ENCODE data around the gene ZNF664.

ZNF664 gene

DNA sequence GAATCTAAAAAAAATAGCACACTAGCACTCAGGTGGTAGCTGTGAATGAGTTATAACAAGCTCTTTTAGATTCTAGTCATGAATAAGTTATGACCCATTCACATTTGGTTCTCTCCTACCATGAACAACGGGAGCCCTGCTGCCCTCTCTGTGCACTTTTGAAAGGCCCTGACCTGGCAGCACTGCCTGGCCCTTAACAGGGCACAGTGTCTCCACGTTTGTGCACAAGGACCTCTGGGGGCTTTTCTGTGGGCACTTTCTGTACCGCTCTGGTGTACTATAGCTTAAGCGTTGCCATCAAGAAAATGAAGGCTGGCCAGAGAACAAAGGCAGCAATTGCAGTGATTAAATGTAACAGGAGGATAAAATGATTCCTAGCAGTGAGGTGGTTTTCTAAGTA is 21.5 kb upstream of the ZNF664 start:
- TF ChIP-seq, protein P1, sequence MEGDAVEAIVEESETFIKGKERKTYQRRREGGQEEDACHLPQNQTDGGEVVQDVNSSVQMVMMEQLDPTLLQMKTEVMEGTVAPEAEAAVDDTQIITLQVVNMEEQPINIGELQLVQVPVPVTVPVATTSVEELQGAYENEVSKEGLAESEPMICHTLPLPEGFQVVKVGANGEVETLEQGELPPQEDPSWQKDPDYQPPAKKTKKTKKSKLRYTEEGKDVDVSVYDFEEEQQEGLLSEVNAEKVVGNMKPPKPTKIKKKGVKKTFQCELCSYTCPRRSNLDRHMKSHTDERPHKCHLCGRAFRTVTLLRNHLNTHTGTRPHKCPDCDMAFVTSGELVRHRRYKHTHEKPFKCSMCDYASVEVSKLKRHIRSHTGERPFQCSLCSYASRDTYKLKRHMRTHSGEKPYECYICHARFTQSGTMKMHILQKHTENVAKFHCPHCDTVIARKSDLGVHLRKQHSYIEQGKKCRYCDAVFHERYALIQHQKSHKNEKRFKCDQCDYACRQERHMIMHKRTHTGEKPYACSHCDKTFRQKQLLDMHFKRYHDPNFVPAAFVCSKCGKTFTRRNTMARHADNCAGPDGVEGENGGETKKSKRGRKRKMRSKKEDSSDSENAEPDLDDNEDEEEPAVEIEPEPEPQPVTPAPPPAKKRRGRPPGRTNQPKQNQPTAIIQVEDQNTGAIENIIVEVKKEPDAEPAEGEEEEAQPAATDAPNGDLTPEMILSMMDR (conservative IDR thresholded peaks at IDR 0.05; ENCODE audit: low read depth, low read length), result no peak

DNA sequence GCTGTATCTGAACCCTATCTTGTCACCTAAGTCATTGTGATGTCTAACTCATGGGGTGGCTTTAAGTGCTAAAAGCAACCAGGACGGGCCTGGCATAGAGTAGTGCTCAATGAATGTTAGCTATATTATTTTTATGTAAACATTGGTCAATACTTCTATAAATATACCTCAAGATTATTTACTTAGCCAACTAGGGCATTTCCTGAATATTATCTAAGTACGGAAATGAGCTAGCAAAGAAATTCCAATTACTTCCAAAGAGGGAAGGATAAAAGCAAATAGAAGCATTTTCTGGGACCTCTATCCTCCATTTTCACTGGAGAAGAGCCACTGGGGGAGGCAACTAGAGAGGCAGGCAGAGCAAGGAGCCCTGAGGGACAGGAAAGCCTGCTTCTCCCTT is 21.0 kb upstream of the ZNF664 start:
- no peak for DNase-seq (ENCODE audit: low read depth)
- TF ChIP-seq, protein P1 (conservative IDR thresholded peaks at IDR 0.05; ENCODE audit: low read depth, low read length), result no peak

More for the DNA sequence above, 21.5 kb upstream of the ZNF664 start:
- no peak overlapping the region for H3K4me3 ChIP-seq (ENCODE audit: low read depth, low read length)
- DNase-seq (ENCODE audit: low read depth), result no peak

DNA sequence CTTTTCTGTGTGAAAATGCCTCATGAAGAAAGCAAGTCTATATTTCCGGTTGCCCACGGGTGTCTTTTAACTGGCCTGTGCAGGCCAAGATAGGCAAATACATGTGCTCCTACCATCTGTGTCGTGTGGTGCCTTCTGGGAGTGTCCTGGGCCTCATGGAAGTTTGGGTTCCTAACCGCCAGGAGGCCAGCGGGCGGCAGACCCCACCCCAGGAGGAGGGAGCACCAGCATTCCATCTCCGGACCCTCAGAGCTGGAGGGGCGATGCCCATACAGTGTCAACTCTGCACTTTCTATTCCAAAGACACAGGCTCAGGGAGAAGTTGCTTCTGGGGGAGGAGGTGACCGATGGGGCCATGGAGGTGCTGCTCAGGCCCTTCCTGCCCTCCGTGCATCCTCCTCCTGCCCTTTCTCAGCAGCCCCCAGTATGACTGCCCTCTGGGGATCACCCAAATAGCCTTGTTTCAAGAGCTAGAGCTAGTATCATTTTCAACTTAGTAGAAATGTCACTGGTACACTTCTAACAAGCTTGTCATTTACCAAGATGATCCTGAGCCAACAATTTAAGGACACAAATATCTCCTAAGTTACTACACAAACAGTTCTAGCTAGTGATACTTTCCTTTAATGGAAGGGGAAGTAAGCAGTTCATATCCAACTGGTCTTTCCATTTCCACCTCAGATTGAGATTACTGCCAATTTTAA is 18.2 kb upstream of the ZNF664 start:
- H3K4me3 ChIP-seq (ENCODE audit: low read depth, low read length), result no peak overlapping the region
- DNase-seq (ENCODE audit: low read depth), result no peak
- TF ChIP-seq, protein P1 (conservative IDR thresholded peaks at IDR 0.05; ENCODE audit: low read depth, low read length), result no peak

More for the DNA sequence above, 21.0 kb upstream of the ZNF664 start:
- no peak overlapping the region for H3K4me3 ChIP-seq (ENCODE audit: low read depth, low read length)

DNA sequence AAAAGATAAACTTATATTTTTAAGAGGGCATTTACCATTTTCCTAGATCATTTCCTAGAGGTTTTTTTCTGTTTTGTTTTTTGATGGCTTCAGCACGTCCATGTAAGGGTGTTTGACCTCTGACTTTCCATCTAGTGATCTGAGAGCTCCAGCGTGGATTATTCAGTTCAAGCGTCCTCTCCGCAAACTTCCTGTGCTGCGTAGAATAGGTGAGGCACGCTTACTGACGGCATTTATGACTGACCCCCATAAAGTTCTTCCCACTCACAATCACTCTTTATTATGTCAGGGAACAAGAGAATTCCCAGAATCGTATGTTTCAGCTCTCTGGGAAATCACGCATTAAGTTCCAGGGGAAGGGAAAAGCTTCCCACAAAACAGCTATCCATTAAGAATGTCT is 16.8 kb upstream of the ZNF664 start:
- TF ChIP-seq, protein P1 (conservative IDR thresholded peaks at IDR 0.05; ENCODE audit: low read depth, low read length), result no peak
- no peak overlapping the region for H3K4me3 ChIP-seq (ENCODE audit: low read depth, low read length)

DNA sequence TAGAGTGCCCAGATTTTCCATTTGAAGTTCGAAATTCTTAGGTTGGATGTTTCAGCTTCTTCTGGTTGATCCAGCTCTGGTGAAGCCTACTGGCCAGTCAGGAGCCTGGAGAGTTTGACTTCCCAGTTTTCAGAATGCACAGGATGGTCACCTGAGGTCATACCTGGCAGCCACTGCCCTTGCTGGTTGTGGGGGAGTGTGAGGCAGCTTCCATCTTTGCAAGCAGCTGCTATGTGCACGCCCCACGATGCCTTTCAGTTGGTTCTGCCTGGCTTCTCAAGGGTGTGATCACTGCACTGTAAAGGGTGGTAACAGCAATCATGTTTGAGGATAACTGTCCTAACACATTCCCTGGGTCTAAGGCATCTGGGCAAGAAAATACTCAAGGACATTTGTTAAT is 15.8 kb upstream of the ZNF664 start:
- no peak for DNase-seq (ENCODE audit: low read depth)
- no peak overlapping the region for H3K4me3 ChIP-seq (ENCODE audit: low read depth, low read length)
- TF ChIP-seq, protein P1 (conservative IDR thresholded peaks at IDR 0.05; ENCODE audit: low read depth, low read length), result no peak

More for the DNA sequence above, 16.8 kb upstream of the ZNF664 start:
- no peak for DNase-seq (ENCODE audit: low read depth)

DNA sequence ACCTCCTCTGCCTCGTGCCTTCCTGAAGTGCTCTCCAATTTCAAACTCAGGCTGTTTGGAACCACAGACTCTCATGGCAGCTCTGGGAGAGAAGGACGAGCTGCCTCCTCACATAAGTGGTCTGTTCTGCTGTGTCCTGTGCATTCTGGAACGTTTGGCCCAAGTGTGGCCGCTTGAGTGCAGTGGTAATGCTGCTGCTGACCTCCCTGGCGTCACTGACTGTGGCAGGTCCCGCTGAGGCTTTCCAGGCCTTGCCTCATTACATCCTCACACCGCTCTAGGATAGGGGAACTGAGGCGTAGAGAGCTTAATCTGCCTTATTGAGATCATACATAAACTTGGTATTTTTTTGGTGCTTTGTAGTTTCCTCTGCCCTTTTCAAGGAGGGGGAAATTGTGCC is 14.6 kb upstream of the ZNF664 start:
- DNase-seq (ENCODE audit: low read depth), result no peak
- H3K4me3 ChIP-seq (ENCODE audit: low read depth, low read length), result no peak overlapping the region
- TF ChIP-seq, protein P1 (conservative IDR thresholded peaks at IDR 0.05; ENCODE audit: low read depth, low read length), result no peak

DNA sequence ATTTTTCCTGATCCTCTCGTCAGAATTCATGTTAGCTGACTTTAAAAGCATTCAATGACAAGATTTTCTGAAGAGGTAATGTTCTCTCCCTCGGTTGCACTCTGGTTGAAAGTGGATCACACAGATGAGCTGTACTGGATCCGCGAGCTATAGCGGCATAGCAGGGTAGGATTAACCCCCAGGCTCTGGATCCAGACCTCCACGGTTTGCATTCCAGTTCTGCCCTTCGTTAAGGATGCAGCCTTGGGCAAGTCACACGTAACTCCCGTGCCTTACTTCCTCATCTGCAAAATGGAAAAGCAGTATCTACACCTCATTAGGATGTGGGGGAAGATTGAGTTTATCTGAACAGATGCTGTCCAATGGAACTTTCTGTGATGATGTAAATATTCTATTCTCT is 14.1 kb upstream of the ZNF664 start:
- TF ChIP-seq, protein P1 (conservative IDR thresholded peaks at IDR 0.05; ENCODE audit: low read depth, low read length), result no peak
- no peak overlapping the region for H3K4me3 ChIP-seq (ENCODE audit: low read depth, low read length)
- no peak for DNase-seq (ENCODE audit: low read depth)

Measured in choroid plexus epithelial cell (primary cell).